Measurements from ENCODE around the gene TXNDC12. TPM values are rescaled to one million over a fixed set of nuclear protein-coding genes. Genes with fewer than 3 reads are reported as not detected.
A peak's percentile ranks its signal among the peaks of the same experiment; 100 is the strongest.
"Not testable (repeated sequence)": the region's sequence is repeated elsewhere in the genome, so short reads cannot be mapped to it uniquely, and the experiment has no call there.

Gene TXNDC12
- total RNA-seq, 1 donor from 2014 or later: 83.6 TPM

DNA sequence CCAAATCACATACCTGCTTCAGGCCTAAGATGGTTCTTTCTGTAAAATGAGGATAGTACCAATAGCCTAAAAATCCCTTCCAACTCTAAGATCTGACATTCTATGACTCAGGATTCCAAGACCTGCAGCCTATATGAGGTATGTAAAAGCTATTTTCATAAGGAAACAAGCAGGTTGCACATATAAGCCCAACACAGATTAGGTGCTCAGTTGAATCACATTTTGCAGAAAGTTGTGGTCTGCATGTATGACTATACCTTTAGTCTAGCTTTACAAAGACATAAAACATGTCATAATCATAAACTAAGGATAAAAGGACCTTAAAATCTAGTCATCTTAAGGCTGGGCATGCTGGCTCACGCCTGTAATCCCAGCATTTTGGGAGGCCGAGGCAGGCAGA, 28.7 kb downstream of the TXNDC12 start:
- TF ChIP-seq, protein P1, sequence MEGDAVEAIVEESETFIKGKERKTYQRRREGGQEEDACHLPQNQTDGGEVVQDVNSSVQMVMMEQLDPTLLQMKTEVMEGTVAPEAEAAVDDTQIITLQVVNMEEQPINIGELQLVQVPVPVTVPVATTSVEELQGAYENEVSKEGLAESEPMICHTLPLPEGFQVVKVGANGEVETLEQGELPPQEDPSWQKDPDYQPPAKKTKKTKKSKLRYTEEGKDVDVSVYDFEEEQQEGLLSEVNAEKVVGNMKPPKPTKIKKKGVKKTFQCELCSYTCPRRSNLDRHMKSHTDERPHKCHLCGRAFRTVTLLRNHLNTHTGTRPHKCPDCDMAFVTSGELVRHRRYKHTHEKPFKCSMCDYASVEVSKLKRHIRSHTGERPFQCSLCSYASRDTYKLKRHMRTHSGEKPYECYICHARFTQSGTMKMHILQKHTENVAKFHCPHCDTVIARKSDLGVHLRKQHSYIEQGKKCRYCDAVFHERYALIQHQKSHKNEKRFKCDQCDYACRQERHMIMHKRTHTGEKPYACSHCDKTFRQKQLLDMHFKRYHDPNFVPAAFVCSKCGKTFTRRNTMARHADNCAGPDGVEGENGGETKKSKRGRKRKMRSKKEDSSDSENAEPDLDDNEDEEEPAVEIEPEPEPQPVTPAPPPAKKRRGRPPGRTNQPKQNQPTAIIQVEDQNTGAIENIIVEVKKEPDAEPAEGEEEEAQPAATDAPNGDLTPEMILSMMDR (IDR thresholded peaks at IDR 0.05; ENCODE audit: unreplicated experiment): no peak

DNA sequence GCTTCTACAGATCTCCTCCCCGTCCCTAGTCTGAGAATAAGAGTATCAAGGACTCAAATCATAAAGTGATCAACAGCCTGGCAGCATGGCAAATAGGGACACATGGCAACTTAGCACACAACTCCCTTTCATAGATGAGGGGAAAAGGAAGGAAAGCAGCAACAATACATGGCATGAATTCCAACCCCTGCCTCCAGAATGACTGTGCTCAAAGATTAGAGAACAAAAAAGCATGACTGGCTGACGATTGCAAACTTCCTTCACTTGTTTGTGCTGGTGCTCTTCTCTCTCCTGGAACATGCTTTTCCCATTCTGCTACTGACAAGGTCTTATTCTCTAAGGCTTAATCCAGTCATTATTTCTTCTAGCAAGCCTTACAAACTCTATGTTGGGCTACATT, 32.9 kb downstream of the TXNDC12 start:
- no peaks in the 10 kb centered on the region for H3K4me1 Mint-ChIP-seq (ENCODE audit: low read depth)
- no peaks in the 10 kb centered on the region for H3K9me3 Mint-ChIP-seq (ENCODE audit: low read depth)
- H3K4me3 Mint-ChIP-seq (ENCODE audit: low read depth): no peak overlapping the region
- DNase-seq (ENCODE audit: low spot score, unreplicated experiment): no peak
- H3K27ac Mint-ChIP-seq: peak overlapping the region; percentile 14
- TF ChIP-seq, protein P1 (IDR thresholded peaks at IDR 0.05; ENCODE audit: unreplicated experiment): no peak
- no peaks in the 10 kb centered on the region for H3K27me3 Mint-ChIP-seq
- peaks cover 26% of the 10 kb centered on the region for H3K36me3 Mint-ChIP-seq (ENCODE audit: insufficient read depth)

More for the DNA sequence above, 28.7 kb downstream of the TXNDC12 start:
- H3K27me3 Mint-ChIP-seq: no peaks in the 10 kb centered on the region
- H3K4me1 Mint-ChIP-seq (ENCODE audit: low read depth): peaks cover 15% of the 10 kb centered on the region
- no peak overlapping the region for H3K27ac Mint-ChIP-seq
- no peak overlapping the region for H3K4me3 Mint-ChIP-seq (ENCODE audit: low read depth)
- no peak for DNase-seq (ENCODE audit: low spot score, unreplicated experiment)
- peaks cover 27% of the 10 kb centered on the region for H3K36me3 Mint-ChIP-seq (ENCODE audit: insufficient read depth)
- no peaks in the 10 kb centered on the region for H3K9me3 Mint-ChIP-seq (ENCODE audit: low read depth)

DNA sequence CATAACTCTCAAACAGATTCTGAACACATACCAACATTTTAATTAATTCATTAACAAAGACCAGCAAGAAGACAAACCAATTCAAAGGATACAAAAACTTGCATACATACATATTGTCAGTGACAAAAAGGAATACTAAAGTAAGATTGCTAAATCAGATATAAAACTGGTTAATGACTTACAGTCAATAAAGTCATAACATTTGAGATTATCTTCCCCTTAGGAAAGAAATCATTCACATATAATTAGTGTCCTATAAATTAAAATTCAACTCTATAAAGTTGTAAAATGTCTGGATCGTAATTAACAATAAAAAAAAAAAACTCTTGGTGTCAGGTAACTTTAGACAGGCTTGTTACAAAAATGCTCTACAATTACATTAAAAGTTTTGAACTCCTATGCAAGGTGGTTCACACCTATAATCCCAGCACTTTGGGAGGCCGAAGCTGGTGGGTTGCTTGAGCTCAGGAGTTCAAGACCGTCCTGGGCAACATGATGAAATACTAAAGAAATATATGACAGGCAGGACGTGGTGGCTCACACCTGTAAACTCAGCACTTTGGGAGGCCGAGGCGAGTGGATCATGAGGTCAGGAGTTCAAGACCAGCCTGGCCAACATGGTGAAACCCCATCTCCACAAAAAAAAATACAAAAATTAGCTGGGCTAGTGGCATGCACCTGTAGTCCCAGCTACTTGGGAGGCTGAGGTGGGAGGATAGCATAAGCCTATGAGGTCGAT, 46.8 kb downstream of the TXNDC12 start:
- Mint-ChIP-seq H3K27me3 (no peaks in the 10 kb centered on the region), H3K27ac (peak overlapping the region; percentile 99), H3K4me3 (ENCODE audit: low read depth) (no peak overlapping the region), H3K36me3 (ENCODE audit: insufficient read depth) (no peaks in the 10 kb centered on the region), H3K4me1 (ENCODE audit: low read depth) (peaks cover 30% of the 10 kb centered on the region), H3K9me3 (ENCODE audit: low read depth) (no peaks in the 10 kb centered on the region)
- TF ChIP-seq, protein P1 (IDR thresholded peaks at IDR 0.05; ENCODE audit: unreplicated experiment): no peak
- DNase-seq (ENCODE audit: low spot score, unreplicated experiment): no peak

DNA sequence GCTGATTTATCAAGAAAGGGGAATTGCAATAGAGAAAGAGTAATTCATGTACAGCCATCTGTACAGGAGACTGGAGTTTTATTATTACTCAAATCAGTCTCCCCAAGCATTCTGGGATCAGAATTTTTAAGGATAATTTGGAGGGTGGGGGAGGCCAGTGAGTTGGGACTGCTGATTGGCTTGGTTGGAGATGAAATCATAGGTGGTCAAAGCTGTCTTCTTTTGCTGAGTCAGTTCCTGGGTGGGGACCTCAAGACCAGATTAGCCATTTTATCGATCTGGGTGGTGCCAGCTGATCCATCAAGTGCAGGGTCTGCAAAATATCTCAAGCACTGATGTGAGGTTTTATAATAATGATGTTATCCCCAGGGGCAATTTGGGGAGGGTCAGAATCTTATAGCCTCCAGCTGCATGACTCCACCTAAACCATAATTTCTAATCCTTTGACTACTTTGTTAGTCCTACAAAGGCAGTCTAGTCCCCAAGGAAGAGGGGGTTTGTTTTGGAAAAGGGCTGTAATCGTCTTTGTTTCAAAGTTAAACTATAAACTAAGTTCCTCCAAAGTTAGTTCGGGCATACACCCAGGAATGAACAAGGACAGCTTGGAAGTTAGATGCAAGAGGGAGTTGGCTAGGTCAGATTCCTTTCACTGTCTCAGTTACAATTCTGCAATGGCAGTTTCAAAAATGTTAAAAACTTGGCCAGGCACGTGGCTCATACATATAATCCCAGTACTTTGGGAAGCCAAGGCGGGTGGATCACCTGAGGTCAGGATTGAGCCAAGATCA, 47.6 kb downstream of the TXNDC12 start:
- Mint-ChIP-seq H3K36me3 (ENCODE audit: insufficient read depth) (no peaks in the 10 kb centered on the region), H3K4me1 (ENCODE audit: low read depth) (peaks cover 30% of the 10 kb centered on the region), H3K27ac (peak overlapping the region; percentile 99), H3K9me3 (ENCODE audit: low read depth) (no peaks in the 10 kb centered on the region), H3K4me3 (ENCODE audit: low read depth) (peak overlapping the region; percentile 33), H3K27me3 (no peaks in the 10 kb centered on the region)
- no peak for DNase-seq (ENCODE audit: low spot score, unreplicated experiment)
- TF ChIP-seq, protein P1 (IDR thresholded peaks at IDR 0.05; ENCODE audit: unreplicated experiment): no peak

DNA sequence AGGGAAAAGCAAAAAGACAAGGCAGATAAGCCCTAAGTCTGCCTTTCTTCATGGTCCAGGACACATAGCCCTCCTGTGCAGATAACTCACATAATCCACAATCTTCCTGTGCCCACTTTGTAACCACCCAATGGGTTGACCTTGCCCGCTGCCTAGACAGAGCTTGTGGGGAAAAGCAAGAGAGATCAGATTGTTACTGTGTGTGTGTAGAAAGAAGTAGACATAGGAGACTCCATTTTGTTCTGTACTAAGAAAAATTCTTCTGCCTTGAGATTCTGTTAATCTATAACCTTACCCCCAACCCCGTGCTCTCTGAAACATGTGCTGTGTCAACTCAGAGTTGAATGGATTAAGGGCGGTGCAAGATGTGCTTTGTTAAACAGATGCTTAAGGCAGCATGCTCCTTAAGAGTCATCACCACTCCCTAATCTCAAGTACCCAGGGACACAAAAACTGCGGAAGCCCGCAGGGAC, 48.9 kb downstream of the TXNDC12 start:
- not testable (repeated sequence) for H3K9me3 Mint-ChIP-seq (ENCODE audit: low read depth); H3K27me3 Mint-ChIP-seq; H3K36me3 Mint-ChIP-seq (ENCODE audit: insufficient read depth); DNase-seq (ENCODE audit: low spot score, unreplicated experiment)
- Mint-ChIP-seq H3K27ac (peak overlapping the region; percentile 99), H3K4me1 (ENCODE audit: low read depth) (peaks cover 22% of the 10 kb centered on the region), H3K4me3 (ENCODE audit: low read depth) (peak overlapping the region; percentile 52)

DNA sequence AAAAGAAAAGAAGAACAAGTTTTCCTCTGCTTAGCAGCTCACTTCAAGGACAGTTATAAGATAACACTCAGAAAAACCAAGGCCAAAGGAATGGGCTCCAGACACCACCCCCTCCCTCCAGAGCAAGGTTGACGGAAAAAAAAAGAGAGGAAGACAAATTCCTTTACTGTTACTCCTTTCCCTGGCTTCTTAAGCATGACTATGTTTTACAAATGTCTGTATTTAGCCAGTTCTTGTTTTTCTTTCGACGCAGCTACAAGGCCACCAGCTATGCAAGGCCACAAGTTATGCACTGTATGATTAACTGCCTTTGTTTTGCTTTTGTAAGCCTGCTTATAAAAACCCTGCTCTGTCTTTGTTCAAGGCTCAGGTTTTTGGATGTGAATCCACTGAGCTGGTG, 49.4 kb downstream of the TXNDC12 start:
- H3K9me3 Mint-ChIP-seq (ENCODE audit: low read depth); H3K4me3 Mint-ChIP-seq (ENCODE audit: low read depth); H3K27me3 Mint-ChIP-seq; DNase-seq (ENCODE audit: low spot score, unreplicated experiment); H3K36me3 Mint-ChIP-seq (ENCODE audit: insufficient read depth): not testable (repeated sequence)
- peaks cover 21% of the 10 kb centered on the region for H3K4me1 Mint-ChIP-seq (ENCODE audit: low read depth)
- peak overlapping the region; percentile 99 for H3K27ac Mint-ChIP-seq
